Panc1 (cell line): ENCODE results near the gene CASP6. TPM values are rescaled to one million over a fixed set of nuclear protein-coding genes. Genes with fewer than 3 reads are reported as not detected.

ENCODE experiments used
- ATAC-seq: fragments of 200-7000 bp; cut with Tn5 transposase; 2 replicates; pipeline ENCODE4 v1.9.1; 2020; ENCODE audit warnings: mild to moderate bottlenecking, moderate library complexity
- BruUV-seq: library from RNA; stranded (reverse); fragments of 400-500 nt; replicated peaks from 2 replicates; lab custom pipeline; 2021; lab: Mats Ljungman, UMichigan
- CTCF ChIA-PET: fragments of 300-600 bp; sonication (Branson Sonifier 250); formaldehyde crosslinking; loops from one replicate; lab custom pipeline; 2022; ENCODE audit warnings: antibody characterized with exemption; lab: Charles Lee
- POLR2A ChIA-PET: fragments of 300-600 bp; sonication (Branson Sonifier 250); formaldehyde crosslinking; loops from one replicate; lab custom pipeline; 2022; ENCODE audit warnings: antibody characterized with exemption; lab: Charles Lee
- DNase-seq: peaks from one replicate; pipeline ENCODE4 v3.0.0-alpha.2; 2010; ENCODE audit warnings: low read depth, low spot score
- H3K27ac ChIP-seq: 2 replicates; pipeline ENCODE4 v1.5.1; 2011; ENCODE audit warnings: mild to moderate bottlenecking, low read length, inconsistent platforms
- H3K27me3 ChIP-seq: fragments of 200-500 bp; sonication (Bioruptor generic); 2 replicates; pipeline ENCODE4 v1.6.0; 2014; ENCODE audit warnings: low read length, inconsistent platforms; ENCODE audit not compliant: control insufficient read depth, insufficient read depth
- H3K36me3 ChIP-seq: fragments of 200-500 bp; sonication (Bioruptor generic); 2 replicates; pipeline ENCODE4 v1.5.1; 2014; ENCODE audit warnings: inconsistent platforms, mild to moderate bottlenecking, low read length, moderate library complexity; ENCODE audit not compliant: control insufficient read depth, insufficient read depth
- H3K4me1 ChIP-seq: 2 replicates; pipeline ENCODE4 v1.5.1; 2011; ENCODE audit warnings: inconsistent platforms, mild to moderate bottlenecking, low read length, moderate library complexity; ENCODE audit not compliant: control insufficient read depth, insufficient read depth
- H3K4me3 ChIP-seq, 2 experiments: 2 replicates each; pipeline ENCODE4 v1.5.1; 2011 to 2012; ENCODE audit warnings: low read depth in 2 of 2, low read length in 2 of 2, mild to moderate bottlenecking in 2 of 2, inconsistent platforms in 1 of 2, moderate library complexity in 1 of 2
- H3K9me3 ChIP-seq: fragments of 200-500 bp; sonication (Bioruptor generic); 2 replicates; pipeline ENCODE4 v1.5.1; 2014; ENCODE audit warnings: low read depth, mild to moderate bottlenecking, inconsistent platforms, low read length, moderate library complexity; ENCODE audit not compliant: control insufficient read depth, insufficient read depth
- POLR2AphosphoS5 ChIP-seq: IDR thresholded peaks from 2 replicates; pipeline ENCODE4 v1.6.1; 2012; ENCODE audit warnings: mild to moderate bottlenecking, low read depth, low read length, moderate library complexity
- SIN3A ChIP-seq: IDR thresholded peaks from 2 replicates; pipeline ENCODE4 v1.6.1; 2012; ENCODE audit warnings: low read depth, mild to moderate bottlenecking, low read length, moderate library complexity, borderline replicate concordance; ENCODE audit not compliant: insufficient read depth
- TCF7L2 ChIP-seq: IDR thresholded peaks from 2 replicates; pipeline ENCODE4 v1.6.1; 2011; ENCODE audit warnings: mild to moderate bottlenecking, low read depth, low read length, inconsistent platforms
- in situ Hi-C: cut with HindIII; loops from 2 replicates; pipeline ENCODE4 v1.10.0; 2016; ENCODE audit warnings: low sequenced_read_pairs, low pct_unique_long_range_greater_than_20kb
- intact Hi-C: fragments of 100-400 bp; cut with micrococcal nuclease; formaldehyde crosslinking; loops from one replicate; pipeline ENCODE4 v1.10.0; 2022; ENCODE audit not compliant: unreplicated experiment
- total RNA-seq: library from RNA; stranded (reverse); gene quantifications from one replicate; pipeline ENCODE4 v1.2.1, GENCODE V29; 2021; ENCODE audit not compliant: unreplicated experiment
- TF ChIP-seq, protein P1 (sequence below): fragments of 450-650 bp; IDR thresholded peaks from 2 replicates; pipeline ENCODE4 v1.5.1; 2017; ENCODE audit warnings: mild to moderate bottlenecking
- TF ChIP-seq, protein P2 (sequence below), 2 experiments: IDR thresholded peaks; 2 replicates each; pipeline ENCODE4 v1.6.1; 2011 to 2012; ENCODE audit warnings: low read depth in 2 of 2, control low read depth in 1 of 2, low read length in 1 of 2, mild to moderate bottlenecking in 1 of 2, moderate library complexity in 1 of 2; ENCODE audit not compliant: insufficient read depth in 1 of 2

Gene CASP6
- total RNA-seq, 1 experiment from 2014 or later, result 15.2 TPM

- in situ Hi-C loops, result no loop called here
- no TSS peak for BruUV-seq
Measured at GRCh38 chr4:109729718-109730618, 26.7 kb upstream of the CASP6 start, which contains the start of gene PLA2G12A. TSS of gene PLA2G12A (minus strand) at chr4:109730070. CDS start at chr4:109729809, 261 bp downstream.

GRCh38 chr4:109729117-109729717, 26.0 kb upstream of the CASP6 start:
- DNase-seq, result no peak
- Histone ChIP-seq H3K27ac (peak overlapping the region; percentile 54), H3K27me3 (no peaks in the 10 kb centered on the region), H3K36me3 (no peaks in the 10 kb centered on the region), H3K4me1 (peaks cover 6% of the 10 kb centered on the region), H3K4me3 (peak overlapping the region; percentile 76 to 78), H3K9me3 (no peaks in the 10 kb centered on the region)
- ATAC-seq, result peak; percentile 41; the same call in 1 of the 2 replicates
- in situ Hi-C loops (no loop called here), intact Hi-C loops (no loop called here)
- POLR2A ChIA-PET, result interaction anchor here (0.6 kb wide), 1 partner anchor 288 kb away, joined by 12 read pairs; no protein-coding TSS in a partner anchor
- TF ChIP-seq, protein P1, sequence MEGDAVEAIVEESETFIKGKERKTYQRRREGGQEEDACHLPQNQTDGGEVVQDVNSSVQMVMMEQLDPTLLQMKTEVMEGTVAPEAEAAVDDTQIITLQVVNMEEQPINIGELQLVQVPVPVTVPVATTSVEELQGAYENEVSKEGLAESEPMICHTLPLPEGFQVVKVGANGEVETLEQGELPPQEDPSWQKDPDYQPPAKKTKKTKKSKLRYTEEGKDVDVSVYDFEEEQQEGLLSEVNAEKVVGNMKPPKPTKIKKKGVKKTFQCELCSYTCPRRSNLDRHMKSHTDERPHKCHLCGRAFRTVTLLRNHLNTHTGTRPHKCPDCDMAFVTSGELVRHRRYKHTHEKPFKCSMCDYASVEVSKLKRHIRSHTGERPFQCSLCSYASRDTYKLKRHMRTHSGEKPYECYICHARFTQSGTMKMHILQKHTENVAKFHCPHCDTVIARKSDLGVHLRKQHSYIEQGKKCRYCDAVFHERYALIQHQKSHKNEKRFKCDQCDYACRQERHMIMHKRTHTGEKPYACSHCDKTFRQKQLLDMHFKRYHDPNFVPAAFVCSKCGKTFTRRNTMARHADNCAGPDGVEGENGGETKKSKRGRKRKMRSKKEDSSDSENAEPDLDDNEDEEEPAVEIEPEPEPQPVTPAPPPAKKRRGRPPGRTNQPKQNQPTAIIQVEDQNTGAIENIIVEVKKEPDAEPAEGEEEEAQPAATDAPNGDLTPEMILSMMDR, result no peak
- TF ChIP-seq TCF7L2 (no peak), POLR2AphosphoS5 (no peak), SIN3A (no peak)
- TF ChIP-seq, protein P2, sequence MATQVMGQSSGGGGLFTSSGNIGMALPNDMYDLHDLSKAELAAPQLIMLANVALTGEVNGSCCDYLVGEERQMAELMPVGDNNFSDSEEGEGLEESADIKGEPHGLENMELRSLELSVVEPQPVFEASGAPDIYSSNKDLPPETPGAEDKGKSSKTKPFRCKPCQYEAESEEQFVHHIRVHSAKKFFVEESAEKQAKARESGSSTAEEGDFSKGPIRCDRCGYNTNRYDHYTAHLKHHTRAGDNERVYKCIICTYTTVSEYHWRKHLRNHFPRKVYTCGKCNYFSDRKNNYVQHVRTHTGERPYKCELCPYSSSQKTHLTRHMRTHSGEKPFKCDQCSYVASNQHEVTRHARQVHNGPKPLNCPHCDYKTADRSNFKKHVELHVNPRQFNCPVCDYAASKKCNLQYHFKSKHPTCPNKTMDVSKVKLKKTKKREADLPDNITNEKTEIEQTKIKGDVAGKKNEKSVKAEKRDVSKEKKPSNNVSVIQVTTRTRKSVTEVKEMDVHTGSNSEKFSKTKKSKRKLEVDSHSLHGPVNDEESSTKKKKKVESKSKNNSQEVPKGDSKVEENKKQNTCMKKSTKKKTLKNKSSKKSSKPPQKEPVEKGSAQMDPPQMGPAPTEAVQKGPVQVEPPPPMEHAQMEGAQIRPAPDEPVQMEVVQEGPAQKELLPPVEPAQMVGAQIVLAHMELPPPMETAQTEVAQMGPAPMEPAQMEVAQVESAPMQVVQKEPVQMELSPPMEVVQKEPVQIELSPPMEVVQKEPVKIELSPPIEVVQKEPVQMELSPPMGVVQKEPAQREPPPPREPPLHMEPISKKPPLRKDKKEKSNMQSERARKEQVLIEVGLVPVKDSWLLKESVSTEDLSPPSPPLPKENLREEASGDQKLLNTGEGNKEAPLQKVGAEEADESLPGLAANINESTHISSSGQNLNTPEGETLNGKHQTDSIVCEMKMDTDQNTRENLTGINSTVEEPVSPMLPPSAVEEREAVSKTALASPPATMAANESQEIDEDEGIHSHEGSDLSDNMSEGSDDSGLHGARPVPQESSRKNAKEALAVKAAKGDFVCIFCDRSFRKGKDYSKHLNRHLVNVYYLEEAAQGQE (IDR thresholded peaks at IDR 0.05; ENCODE audit: insufficient read depth in 1 of 2, low read depth in 2 of 2, low read length in 1 of 2), result no peak
- no TSS peak for BruUV-seq
- CTCF ChIA-PET, result no interaction called here

More at GRCh38 chr4:109729718-109730618, 26.7 kb upstream of the CASP6 start, which contains the start of gene PLA2G12A:
- TF ChIP-seq POLR2AphosphoS5 (no peak), SIN3A (0 out of 2 replicates have a peak, but pooled peaks have one; percentile 38), TCF7L2 (no peak)
- DNase-seq (peak; percentile 12), ATAC-seq (peak; percentile 95)
- Histone ChIP-seq H3K27ac (peak within 1 kb of the TSS; percentile 85), H3K27me3 (no peaks in the 10 kb centered on the region), H3K9me3 (no peaks in the 10 kb centered on the region), H3K36me3 (no peaks in the 10 kb centered on the region), H3K4me3 (peak within 1 kb of the TSS; percentile 78 to 92), H3K4me1 (peaks cover 6% of the 10 kb centered on the region)
- POLR2A ChIA-PET, result no interaction called here
- CTCF ChIA-PET, result no interaction called here
- intact Hi-C loops, result no loop called here
